Breast epithelium (tissue), 3 donors: ENCODE measurements around the gene P4HA3.

Source experiments
- POLR2A ChIP-seq: fragments of 450-650 bp; IDR thresholded peaks from one replicate; pipeline ENCODE4 v1.6.1; 2016; ENCODE audit warnings: antibody characterized with exemption, mild to moderate bottlenecking, moderate library complexity
- POLR2AphosphoS5 ChIP-seq, 3 donors: sonication (generic); formaldehyde crosslinking; IDR thresholded peaks; one replicate each; pipeline ENCODE4 v1.6.1; 2017; ENCODE audit warnings: antibody characterized with exemption in 3 of 3
- TF ChIP-seq, protein P1 (sequence below), 3 donors: fragments of 450-650 bp; IDR thresholded peaks; one replicate each; pipeline ENCODE4 v1.5.1; 2016 to 2017; ENCODE audit warnings: antibody characterized with exemption in 3 of 3, mild to moderate bottlenecking in 3 of 3, moderate library complexity in 3 of 3

DNA sequence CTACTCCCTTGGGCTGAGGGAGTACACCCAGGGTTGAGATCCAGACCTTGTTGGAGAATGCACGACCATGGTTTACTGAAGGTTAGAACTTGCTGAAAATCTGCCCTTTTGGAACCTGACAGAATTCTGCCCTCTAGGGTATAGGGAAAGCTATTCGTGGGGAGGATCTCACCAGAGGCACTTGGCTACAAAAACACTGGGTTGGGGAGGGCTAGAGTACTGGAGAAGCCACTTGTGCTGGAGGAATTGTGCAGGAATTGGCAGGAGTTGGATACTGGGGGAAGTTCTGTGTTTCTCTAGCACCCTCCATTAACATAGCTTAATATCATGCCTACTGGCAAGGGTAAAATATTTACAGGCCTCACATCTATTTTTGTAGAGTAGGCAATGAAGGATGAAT lies 84.5 kb downstream of the P4HA3 start:
- TF ChIP-seq, protein P1, sequence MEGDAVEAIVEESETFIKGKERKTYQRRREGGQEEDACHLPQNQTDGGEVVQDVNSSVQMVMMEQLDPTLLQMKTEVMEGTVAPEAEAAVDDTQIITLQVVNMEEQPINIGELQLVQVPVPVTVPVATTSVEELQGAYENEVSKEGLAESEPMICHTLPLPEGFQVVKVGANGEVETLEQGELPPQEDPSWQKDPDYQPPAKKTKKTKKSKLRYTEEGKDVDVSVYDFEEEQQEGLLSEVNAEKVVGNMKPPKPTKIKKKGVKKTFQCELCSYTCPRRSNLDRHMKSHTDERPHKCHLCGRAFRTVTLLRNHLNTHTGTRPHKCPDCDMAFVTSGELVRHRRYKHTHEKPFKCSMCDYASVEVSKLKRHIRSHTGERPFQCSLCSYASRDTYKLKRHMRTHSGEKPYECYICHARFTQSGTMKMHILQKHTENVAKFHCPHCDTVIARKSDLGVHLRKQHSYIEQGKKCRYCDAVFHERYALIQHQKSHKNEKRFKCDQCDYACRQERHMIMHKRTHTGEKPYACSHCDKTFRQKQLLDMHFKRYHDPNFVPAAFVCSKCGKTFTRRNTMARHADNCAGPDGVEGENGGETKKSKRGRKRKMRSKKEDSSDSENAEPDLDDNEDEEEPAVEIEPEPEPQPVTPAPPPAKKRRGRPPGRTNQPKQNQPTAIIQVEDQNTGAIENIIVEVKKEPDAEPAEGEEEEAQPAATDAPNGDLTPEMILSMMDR (IDR thresholded peaks at IDR 0.05): no peak
- TF ChIP-seq POLR2AphosphoS5 (IDR thresholded peaks at IDR 0.05) (no peak), POLR2A (no peak)
